ENCODE results near the gene ALOX5. TPM values are rescaled to one million over a fixed set of nuclear protein-coding genes. Genes with fewer than 3 reads are reported as not detected.

Gene ALOX5
- total RNA-seq = not detected in 2 replicates

GRCh38 chr10:45373576-45374349, at the start of gene ALOX5:
Gene ALOX5, plus strand, starts transcription at chr10:45374216. Its CDS starts 64 bp downstream, at chr10:45374280.

Other genes with a start within 250 kb of the ALOX5 start
- gene OR13A1, start 58.6 kb upstream of the ALOX5 start, total RNA-seq = not detected in 2 replicates